GM12878 (cell line): ENCODE data around the gene PLA2G6. TPM values are rescaled to one million over a fixed set of nuclear protein-coding genes. Genes with fewer than 3 reads are reported as not detected.

Source experiments
- ATAC-seq: fragments of 200-7000 bp; cut with Tn5 transposase; 3 replicates; pipeline ENCODE4 v1.9.1; 2020; ENCODE audit warnings: mild to moderate bottlenecking, moderate library complexity
- BruUV-seq: library from RNA; stranded (reverse); fragments of 400-500 nt; replicated peaks from 2 replicates; lab custom pipeline; 2021; lab: Mats Ljungman, UMichigan
- CTCF ChIA-PET: fragments of 300-600 bp; sonication (Branson Sonifier 250); formaldehyde crosslinking; extraction: SDS; loops from one replicate; lab custom pipeline; 2021; ENCODE audit warnings: inconsistent platforms; lab: Yijun Ruan, JAX
- POLR2A ChIA-PET: fragments of 350-600 bp; formaldehyde crosslinking; extraction: SDS; loops from one replicate; lab custom pipeline; 2021; ENCODE audit warnings: inconsistent platforms; lab: Charles Lee
- RAD21 ChIA-PET: fragments of 300-600 bp; sonication (Branson Sonifier 250); formaldehyde crosslinking; loops from one replicate; lab custom pipeline; 2023; ENCODE audit warnings: antibody characterized with exemption; ENCODE audit not compliant: unreplicated experiment; lab: Charles Lee
- SMC1A ChIA-PET: fragments of 300-600 bp; sonication (Branson Sonifier 250); formaldehyde crosslinking; loops from one replicate; lab custom pipeline; 2023; ENCODE audit not compliant: unreplicated experiment, uncharacterized antibody; lab: Charles Lee
- DNase-seq: peaks from one replicate; pipeline ENCODE4 v3.0.0-alpha.2; 2011; ENCODE audit warnings: low read depth, low spot score
- FAIRE-seq: peaks from 3 replicates; lab custom pipeline; 2011; peaks lifted over from hg19 to GRCh38; lab: Jason Lieb, UNC
- H2AFZ ChIP-seq: 2 replicates; pipeline ENCODE4 v1.6.0; 2011; ENCODE audit warnings: low read depth, low read length, control low read depth; ENCODE audit not compliant: control insufficient read depth
- H3K27ac ChIP-seq: 2 replicates; pipeline ENCODE4 v1.5.1; 2011; ENCODE audit warnings: control low read depth; ENCODE audit not compliant: control insufficient read depth, insufficient read depth
- H3K27me3 ChIP-seq, 2 experiments: replicated peaks in 1 of 2; 2 replicates each; pipeline versions ENCODE4 v1.6.0 to v1.6.1; 2011; ENCODE audit warnings: low read length in 1 of 2; ENCODE audit not compliant: control insufficient read depth in 2 of 2, insufficient read depth in 2 of 2
- H3K36me3 ChIP-seq, 2 experiments: 2 replicates each; pipeline ENCODE4 v1.5.1; 2011; ENCODE audit warnings: low read length in 1 of 2; ENCODE audit not compliant: control insufficient read depth in 2 of 2, insufficient read depth in 2 of 2
- H3K4me1 ChIP-seq: 2 replicates; pipeline ENCODE4 v1.6.1; 2011; ENCODE audit warnings: mild to moderate bottlenecking, low read length, moderate library complexity, mixed read lengths; ENCODE audit not compliant: control insufficient read depth, insufficient read depth
- H3K4me2 ChIP-seq: 2 replicates; pipeline ENCODE4 v1.6.0; 2011; ENCODE audit warnings: control low read depth; ENCODE audit not compliant: control insufficient read depth, insufficient read depth
- H3K4me3 ChIP-seq: fragments of 200-600 bp; sonication (generic); 2 replicates; pipeline ENCODE4 v1.5.1; 2016
- H3K79me2 ChIP-seq: 2 replicates; pipeline ENCODE4 v1.6.0; 2011; ENCODE audit warnings: low read length; ENCODE audit not compliant: control insufficient read depth, insufficient read depth
- H3K9ac ChIP-seq: 2 replicates; pipeline ENCODE4 v1.8.0; 2011; ENCODE audit warnings: low read length, control low read depth, mixed read lengths; ENCODE audit not compliant: control insufficient read depth, insufficient read depth
- H3K9me3 ChIP-seq: replicated peaks from 3 replicates; pipeline ENCODE4 v1.5.1; 2011; ENCODE audit warnings: mild to moderate bottlenecking, low read length; ENCODE audit not compliant: control insufficient read depth, insufficient read depth
- H4K20me1 ChIP-seq: 2 replicates; pipeline ENCODE4 v1.6.0; 2011; ENCODE audit not compliant: control insufficient read depth, insufficient read depth
- CHD1 ChIP-seq: IDR thresholded peaks from 2 replicates; pipeline ENCODE4 v1.6.1; 2012; ENCODE audit warnings: low read depth, low read length, improper control_type of control experiment
- MTA3 ChIP-seq: IDR thresholded peaks from 2 replicates; pipeline ENCODE4 v1.6.1; 2012; ENCODE audit warnings: low read length, inconsistent platforms, borderline replicate concordance
- NFIC ChIP-seq: IDR thresholded peaks from 2 replicates; pipeline ENCODE4 v1.6.1; 2012; ENCODE audit warnings: low read depth, mild to moderate bottlenecking, inconsistent platforms, low read length, moderate library complexity
- NR2C1 ChIP-seq: fragments of 450-650 bp; IDR thresholded peaks from 2 replicates; pipeline ENCODE4 v1.6.1; 2017; ENCODE audit warnings: antibody characterized with exemption, mild to moderate bottlenecking, moderate library complexity
- TAF1 ChIP-seq: IDR thresholded peaks from 2 replicates; pipeline ENCODE4 v1.6.1; 2011; ENCODE audit warnings: mild to moderate bottlenecking, low read depth, low read length, borderline replicate concordance
- ZNF24 ChIP-seq: fragments of 450-650 bp; IDR thresholded peaks from 2 replicates; pipeline ENCODE4 v1.6.1; 2017; ENCODE audit warnings: antibody characterized with exemption, mild to moderate bottlenecking
- WGBS: methylation state at CpG from one replicate; pipeline ENCODE4 v1.1.6; 2016; ENCODE audit warnings: low lambda C conversion rate; ENCODE audit not compliant: insufficient replicate concordance, insufficient coverage; ENCODE audit errors: missing lambda C conversion rate; 5-methylcytosine and 5-hydroxymethylcytosine counted together
- in situ Hi-C: fragments of 300-500 bp; cut with MboI; formaldehyde crosslinking; loops from 9 replicates; pipeline ENCODE4 v1.14.3; 2018; ENCODE audit warnings: mixed read lengths
- intact Hi-C: fragments of 100-400 bp; cut with micrococcal nuclease; formaldehyde crosslinking; loops from one replicate; pipeline ENCODE4 v1.14.2; 2022; ENCODE audit not compliant: unreplicated experiment
- polyA plus RNA-seq, 11 experiments: library from polyadenylated mRNA; depleted of rRNA in 4 of 11; unstranded in 6 of 11; stranded (reverse) in 5 of 11; fragments of >200 nt; fragmentation: Nextera tagmentation in 4 of 11; fragmentation: Illumina TruSeq in 1 of 11; extraction: Ambion mirVana in 4 of 11; extraction: Trizol in 1 of 11; gene quantifications; 1 replicate in 1 of 11; 2 replicates in 10 of 11; pipeline versions ENCODE4 v1.2.1 to v1.2.3, GENCODE V29; 2011 to 2016; ENCODE audit warnings: inconsistent platforms in 2 of 11, missing spikeins in 2 of 11, low read depth in 1 of 11
- total RNA-seq, 4 experiments: library from RNA; depleted of rRNA in 3 of 4; stranded (reverse); fragments of >200 nt in 3 of 4; fragmentation: Illumina TruSeq in 1 of 4; extraction: Trizol in 1 of 4; gene quantifications; 2 replicates each; pipeline versions ENCODE4 v1.2.1 to v1.2.3, GENCODE V29; 2013 to 2021
- TF ChIP-seq, protein P1 (sequence below): IDR thresholded peaks from 2 replicates; pipeline ENCODE4 v1.6.1; 2011; ENCODE audit warnings: borderline replicate concordance, low read depth, mild to moderate bottlenecking, moderate library complexity, low read length; ENCODE audit not compliant: insufficient read depth, poor library complexity, severe bottlenecking
- TF ChIP-seq, protein P2 (sequence below): IDR thresholded peaks from 2 replicates; pipeline ENCODE4 v1.6.1; 2012; ENCODE audit warnings: low read depth, low read length, improper control_type of control experiment
- TF ChIP-seq, protein P3 (sequence below): IDR thresholded peaks from 2 replicates; pipeline ENCODE4 v1.6.1; 2011; ENCODE audit warnings: mild to moderate bottlenecking, low read depth, low read length, moderate library complexity; ENCODE audit not compliant: insufficient replicate concordance

The PLA2G6 gene
- total and polyA plus RNA-seq, 10 of the 15 experiments (the other 5 are each of a cell fraction or from before 2014, with no cell fraction given), result 0.15 to 42.2 (median 15.8) TPM

DNA sequence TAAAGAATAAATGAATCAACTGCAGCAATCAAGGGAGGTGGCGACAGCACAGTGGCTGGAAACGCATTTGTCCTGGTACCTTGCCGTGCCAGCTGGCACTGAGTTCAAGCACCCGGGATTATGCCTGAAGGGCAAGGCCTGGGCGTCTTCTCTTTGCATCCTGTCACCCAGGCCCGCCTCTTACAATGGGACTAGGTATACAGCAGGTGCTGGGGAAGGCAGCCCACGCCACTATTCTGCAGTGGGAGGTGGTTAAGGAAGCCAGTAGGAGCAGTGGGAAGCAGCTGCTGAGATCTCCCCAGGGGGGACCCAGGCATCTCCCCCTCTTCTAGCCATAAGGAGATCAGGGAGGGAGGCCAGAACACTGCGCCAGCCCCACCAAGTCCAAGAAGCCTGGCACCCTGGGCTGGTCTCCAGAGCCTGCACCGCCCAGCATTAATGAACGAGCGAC, 55.9 kb downstream of the PLA2G6 start:
- H3K27me3 ChIP-seq, result no peaks in the 10 kb centered on the region
- H3K9ac ChIP-seq, result no peak overlapping the region
- no TSS peak for BruUV-seq
- no peak overlapping the region for H3K4me3 ChIP-seq
- H2AFZ ChIP-seq, result no peak overlapping the region
- intact Hi-C loops (no loop called here), in situ Hi-C loops (no loop called here)
- DNase-seq, result no peak
- ChIA-PET RAD21 (no interaction called here), SMC1A (no interaction called here), POLR2A (no interaction called here), CTCF (no interaction called here)
- no peaks in the 10 kb centered on the region; a peak in 3 of 4 replicates for H3K36me3 ChIP-seq
- TF ChIP-seq ZNF24, result no peak
- no peak for TF ChIP-seq CHD1
- no peak for FAIRE-seq
- no peaks in the 10 kb centered on the region for H3K79me2 ChIP-seq
- no peaks in the 10 kb centered on the region for H4K20me1 ChIP-seq
- H3K4me1 ChIP-seq, result no peaks in the 10 kb centered on the region
- no peaks in the 10 kb centered on the region for H3K9me3 ChIP-seq
- ATAC-seq, result no peak
- no peak overlapping the region for H3K4me2 ChIP-seq
- WGBS, result 64% methylated on average over 11 of the region's 11 CpGs
- no peak overlapping the region for H3K27ac ChIP-seq

DNA sequence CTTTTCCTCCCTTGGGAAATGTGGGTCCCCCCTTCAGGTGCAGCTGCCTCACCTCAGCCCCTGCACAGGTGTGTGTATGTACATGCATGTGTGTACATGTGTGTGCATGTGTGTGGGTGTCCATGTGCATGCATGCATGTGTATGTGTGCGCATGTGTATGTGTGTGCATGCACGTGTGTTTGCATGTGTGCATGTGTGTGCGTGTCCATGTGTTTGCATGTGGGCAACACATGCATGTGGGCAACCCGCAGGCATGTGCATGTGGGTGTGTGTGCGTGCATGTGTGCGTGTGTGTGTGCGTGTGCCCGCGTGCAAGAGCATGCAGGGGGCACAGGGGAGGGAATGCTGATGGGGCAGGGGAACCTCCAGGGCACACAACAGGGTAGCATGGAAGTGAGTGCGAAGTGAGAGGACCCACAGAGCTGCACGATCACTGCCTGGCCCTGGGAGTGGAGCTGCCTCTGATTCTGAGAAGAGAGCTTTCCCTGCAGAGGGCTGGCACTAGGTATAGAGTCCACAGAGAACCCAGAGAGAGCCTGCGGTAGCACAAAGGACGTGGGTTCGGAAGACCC, 56.5 kb downstream of the PLA2G6 start:
- DNase-seq, result no peak
- POLR2A ChIA-PET, result no interaction called here
- H4K20me1 ChIP-seq, result no peaks in the 10 kb centered on the region
- no peak overlapping the region for H3K4me3 ChIP-seq
- no peak for ATAC-seq
- H3K36me3 ChIP-seq, result no peaks in the 10 kb centered on the region; a peak in 3 of 4 replicates
- WGBS, result 94% methylated on average over 14 of the region's 14 CpGs
- H3K27ac ChIP-seq, result no peak overlapping the region
- no peak overlapping the region for H3K9ac ChIP-seq
- in situ Hi-C loops, result no loop called here
- BruUV-seq, result no TSS peak
- CTCF ChIA-PET, result interaction anchor here (1.4 kb wide), 1 partner anchor 11 kb away, joined by 4 read pairs; no protein-coding TSS in a partner anchor
- intact Hi-C loops, result no loop called here
- H3K4me1 ChIP-seq, result no peaks in the 10 kb centered on the region
- H3K27me3 ChIP-seq, result no peaks in the 10 kb centered on the region
- no peaks in the 10 kb centered on the region for H3K79me2 ChIP-seq
- H3K9me3 ChIP-seq, result no peaks in the 10 kb centered on the region
- SMC1A ChIA-PET, result no interaction called here
- RAD21 ChIA-PET, result no interaction called here
- H2AFZ ChIP-seq, result no peak overlapping the region
- TF ChIP-seq NFIC (no peak), TAF1 (no peak), NR2C1 (no peak), MTA3 (no peak)
- TF ChIP-seq, protein P1, sequence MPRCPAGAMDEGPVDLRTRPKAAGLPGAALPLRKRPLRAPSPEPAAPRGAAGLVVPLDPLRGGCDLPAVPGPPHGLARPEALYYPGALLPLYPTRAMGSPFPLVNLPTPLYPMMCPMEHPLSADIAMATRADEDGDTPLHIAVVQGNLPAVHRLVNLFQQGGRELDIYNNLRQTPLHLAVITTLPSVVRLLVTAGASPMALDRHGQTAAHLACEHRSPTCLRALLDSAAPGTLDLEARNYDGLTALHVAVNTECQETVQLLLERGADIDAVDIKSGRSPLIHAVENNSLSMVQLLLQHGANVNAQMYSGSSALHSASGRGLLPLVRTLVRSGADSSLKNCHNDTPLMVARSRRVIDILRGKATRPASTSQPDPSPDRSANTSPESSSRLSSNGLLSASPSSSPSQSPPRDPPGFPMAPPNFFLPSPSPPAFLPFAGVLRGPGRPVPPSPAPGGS, result peak; percentile 80
- TF ChIP-seq, protein P2, sequence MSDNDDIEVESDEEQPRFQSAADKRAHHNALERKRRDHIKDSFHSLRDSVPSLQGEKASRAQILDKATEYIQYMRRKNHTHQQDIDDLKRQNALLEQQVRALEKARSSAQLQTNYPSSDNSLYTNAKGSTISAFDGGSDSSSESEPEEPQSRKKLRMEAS, result no peak
- TF ChIP-seq, protein P3, sequence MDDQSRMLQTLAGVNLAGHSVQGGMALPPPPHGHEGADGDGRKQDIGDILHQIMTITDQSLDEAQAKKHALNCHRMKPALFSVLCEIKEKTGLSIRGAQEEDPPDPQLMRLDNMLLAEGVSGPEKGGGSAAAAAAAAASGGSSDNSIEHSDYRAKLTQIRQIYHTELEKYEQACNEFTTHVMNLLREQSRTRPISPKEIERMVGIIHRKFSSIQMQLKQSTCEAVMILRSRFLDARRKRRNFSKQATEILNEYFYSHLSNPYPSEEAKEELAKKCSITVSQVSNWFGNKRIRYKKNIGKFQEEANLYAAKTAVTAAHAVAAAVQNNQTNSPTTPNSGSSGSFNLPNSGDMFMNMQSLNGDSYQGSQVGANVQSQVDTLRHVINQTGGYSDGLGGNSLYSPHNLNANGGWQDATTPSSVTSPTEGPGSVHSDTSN, result peak; percentile 27
- H3K4me2 ChIP-seq, result no peak overlapping the region
- FAIRE-seq, result no peak
